HepG2 (cell line): ENCODE measurements around the gene CPXM1. TPM values are rescaled to one million over a fixed set of nuclear protein-coding genes. Genes with fewer than 3 reads are reported as not detected.

Source experiments
- ARNT2 ChIP-seq: sonication (generic); formaldehyde crosslinking; IDR thresholded peaks from 2 replicates; pipeline ENCODE4 v1.8.0; 2022; ENCODE audit warnings: mild to moderate bottlenecking, low read depth, missing genetic modification reagents, moderate library complexity
- ARNTL ChIP-seq: sonication (generic); formaldehyde crosslinking; IDR thresholded peaks from 2 replicates; pipeline ENCODE4 v1.4.0; 2020; ENCODE audit warnings: mild to moderate bottlenecking, missing genetic modification reagents
- GLI4 ChIP-seq: sonication (generic); formaldehyde crosslinking; IDR thresholded peaks from 2 replicates; pipeline ENCODE4 v1.5.1; 2020; ENCODE audit warnings: missing genetic modification reagents, mild to moderate bottlenecking, moderate library complexity, borderline replicate concordance
- PHF21A ChIP-seq: sonication (generic); formaldehyde crosslinking; IDR thresholded peaks from 2 replicates; pipeline ENCODE4 v1.5.0; 2020; ENCODE audit warnings: mild to moderate bottlenecking, missing genetic modification reagents
- TGIF2 ChIP-seq: IDR thresholded peaks from 2 replicates; pipeline ENCODE4 v1.6.1; 2016; ENCODE audit warnings: control low read depth, missing compliant biosample characterization
- XRCC5 ChIP-seq: fragments of 200-400 bp; formaldehyde crosslinking; optimal IDR thresholded peaks from 2 replicates; pipeline ENCODE3; 2017; ENCODE audit warnings: mild to moderate bottlenecking, low read length
- ZNF331 ChIP-seq: sonication (generic); formaldehyde crosslinking; IDR thresholded peaks from 2 replicates; pipeline ENCODE4 v1.4.0; 2020; ENCODE audit warnings: missing genetic modification reagents
- ZNF616 ChIP-seq: sonication (generic); formaldehyde crosslinking; IDR thresholded peaks from 2 replicates; pipeline ENCODE4 v1.5.0; 2020; ENCODE audit warnings: low read depth, mild to moderate bottlenecking, missing genetic modification reagents
- ZSCAN25 ChIP-seq: sonication (generic); formaldehyde crosslinking; IDR thresholded peaks from 2 replicates; pipeline ENCODE4 v1.8.0; 2022; ENCODE audit warnings: mild to moderate bottlenecking, missing genetic modification reagents
- polyA plus RNA-seq, 8 experiments: library from polyadenylated mRNA; depleted of rRNA in 3 of 8; stranded (reverse) in 7 of 8; unstranded in 1 of 8; fragments of >200 nt; fragmentation: Illumina TruSeq in 4 of 8; extraction: Trizol in 4 of 8; gene quantifications; 2 replicates each; pipeline versions ENCODE4 v1.2.1 to v1.2.3, GENCODE V29; 2011 to 2016; ENCODE audit warnings: low read depth in 4 of 8, missing spikeins in 1 of 8, mixed read lengths in 1 of 8; ENCODE audit not compliant: insufficient read depth in 1 of 8
- total RNA-seq, 5 experiments: library from RNA; depleted of rRNA; stranded (reverse); fragments of >200 nt; fragmentation: Illumina TruSeq; extraction: Trizol; gene quantifications; 2 replicates each; pipeline ENCODE4 v1.2.3, GENCODE V29; 2016; ENCODE audit warnings: low read depth in 1 of 5
- TF ChIP-seq, protein P1 (sequence below): sonication (generic); formaldehyde crosslinking; IDR thresholded peaks from one replicate; pipeline ENCODE4 v1.5.1; 2020; ENCODE audit warnings: mild to moderate bottlenecking, missing genetic modification reagents; ENCODE audit errors: not compliant biosample characterization
- TF ChIP-seq, protein P2 (sequence below): sonication (generic); formaldehyde crosslinking; conservative IDR thresholded peaks from 2 replicates; pipeline ENCODE4 v1.8.0; 2022; ENCODE audit warnings: mild to moderate bottlenecking, moderate library complexity, missing genetic modification reagents
- TF ChIP-seq, protein P3 (sequence below): IDR thresholded peaks from 2 replicates; pipeline ENCODE4 v1.6.1; 2016; ENCODE audit warnings: missing compliant biosample characterization, missing genetic modification reagents, borderline replicate concordance
- TF ChIP-seq, protein P4 (sequence below): sonication (generic); formaldehyde crosslinking; IDR thresholded peaks from 2 replicates; pipeline ENCODE4 v1.4.0; 2020; ENCODE audit warnings: mild to moderate bottlenecking, low read depth, missing genetic modification reagents
- TF ChIP-seq, protein P5 (sequence below): fragments of 450-650 bp; IDR thresholded peaks from 2 replicates; pipeline ENCODE4 v1.6.1; 2016

The CPXM1 gene
- total and polyA plus RNA-seq, 2 of the 13 experiments (the other 11 are each of a cell fraction or from before 2014, with no cell fraction given): 0.07 TPM; not detected in 1

DNA sequence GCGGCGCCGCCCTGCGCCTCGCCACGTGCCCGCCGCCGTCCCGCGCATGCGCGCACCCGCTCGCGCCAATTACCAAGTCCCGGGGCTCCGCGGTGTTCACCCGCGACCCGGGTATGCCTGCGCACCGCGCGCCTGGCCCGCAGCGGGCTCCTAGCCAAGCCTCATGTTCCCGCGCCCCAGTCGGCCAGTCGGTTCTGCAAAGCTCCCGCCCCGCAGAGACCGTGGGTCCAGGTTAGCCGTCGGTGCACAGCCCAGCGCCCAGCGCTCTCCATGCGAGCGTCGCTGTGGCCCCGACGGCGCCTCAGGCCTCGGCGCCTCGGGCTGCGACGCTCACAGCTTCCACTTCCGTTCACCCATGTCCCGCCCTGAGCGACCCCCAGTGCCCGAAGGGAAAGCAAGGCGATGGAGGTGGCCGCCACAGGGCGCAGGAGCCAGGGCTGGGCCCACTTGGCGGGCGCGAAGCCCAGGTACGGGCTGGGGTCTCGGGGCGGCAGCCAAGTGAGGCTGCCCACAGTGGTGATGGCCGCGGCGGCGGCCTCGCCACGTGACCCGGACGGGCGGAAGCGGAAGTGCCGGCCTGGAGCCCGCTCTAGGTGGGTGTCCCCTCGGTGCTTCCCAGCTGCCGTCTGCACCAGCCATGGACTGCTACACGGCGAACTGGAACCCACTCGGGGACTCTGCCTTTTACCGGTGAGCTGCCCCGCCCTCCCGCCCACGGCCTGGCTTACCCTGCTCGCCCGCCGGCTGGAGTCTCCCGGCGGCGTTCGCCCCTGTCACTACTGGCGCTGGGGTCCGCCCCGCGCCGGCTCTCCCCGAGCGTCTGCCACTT, 39.9 kb upstream of the CPXM1 start, which contains the start of the genes PCED1A and VPS16 (continued):
- TF ChIP-seq, protein P1, sequence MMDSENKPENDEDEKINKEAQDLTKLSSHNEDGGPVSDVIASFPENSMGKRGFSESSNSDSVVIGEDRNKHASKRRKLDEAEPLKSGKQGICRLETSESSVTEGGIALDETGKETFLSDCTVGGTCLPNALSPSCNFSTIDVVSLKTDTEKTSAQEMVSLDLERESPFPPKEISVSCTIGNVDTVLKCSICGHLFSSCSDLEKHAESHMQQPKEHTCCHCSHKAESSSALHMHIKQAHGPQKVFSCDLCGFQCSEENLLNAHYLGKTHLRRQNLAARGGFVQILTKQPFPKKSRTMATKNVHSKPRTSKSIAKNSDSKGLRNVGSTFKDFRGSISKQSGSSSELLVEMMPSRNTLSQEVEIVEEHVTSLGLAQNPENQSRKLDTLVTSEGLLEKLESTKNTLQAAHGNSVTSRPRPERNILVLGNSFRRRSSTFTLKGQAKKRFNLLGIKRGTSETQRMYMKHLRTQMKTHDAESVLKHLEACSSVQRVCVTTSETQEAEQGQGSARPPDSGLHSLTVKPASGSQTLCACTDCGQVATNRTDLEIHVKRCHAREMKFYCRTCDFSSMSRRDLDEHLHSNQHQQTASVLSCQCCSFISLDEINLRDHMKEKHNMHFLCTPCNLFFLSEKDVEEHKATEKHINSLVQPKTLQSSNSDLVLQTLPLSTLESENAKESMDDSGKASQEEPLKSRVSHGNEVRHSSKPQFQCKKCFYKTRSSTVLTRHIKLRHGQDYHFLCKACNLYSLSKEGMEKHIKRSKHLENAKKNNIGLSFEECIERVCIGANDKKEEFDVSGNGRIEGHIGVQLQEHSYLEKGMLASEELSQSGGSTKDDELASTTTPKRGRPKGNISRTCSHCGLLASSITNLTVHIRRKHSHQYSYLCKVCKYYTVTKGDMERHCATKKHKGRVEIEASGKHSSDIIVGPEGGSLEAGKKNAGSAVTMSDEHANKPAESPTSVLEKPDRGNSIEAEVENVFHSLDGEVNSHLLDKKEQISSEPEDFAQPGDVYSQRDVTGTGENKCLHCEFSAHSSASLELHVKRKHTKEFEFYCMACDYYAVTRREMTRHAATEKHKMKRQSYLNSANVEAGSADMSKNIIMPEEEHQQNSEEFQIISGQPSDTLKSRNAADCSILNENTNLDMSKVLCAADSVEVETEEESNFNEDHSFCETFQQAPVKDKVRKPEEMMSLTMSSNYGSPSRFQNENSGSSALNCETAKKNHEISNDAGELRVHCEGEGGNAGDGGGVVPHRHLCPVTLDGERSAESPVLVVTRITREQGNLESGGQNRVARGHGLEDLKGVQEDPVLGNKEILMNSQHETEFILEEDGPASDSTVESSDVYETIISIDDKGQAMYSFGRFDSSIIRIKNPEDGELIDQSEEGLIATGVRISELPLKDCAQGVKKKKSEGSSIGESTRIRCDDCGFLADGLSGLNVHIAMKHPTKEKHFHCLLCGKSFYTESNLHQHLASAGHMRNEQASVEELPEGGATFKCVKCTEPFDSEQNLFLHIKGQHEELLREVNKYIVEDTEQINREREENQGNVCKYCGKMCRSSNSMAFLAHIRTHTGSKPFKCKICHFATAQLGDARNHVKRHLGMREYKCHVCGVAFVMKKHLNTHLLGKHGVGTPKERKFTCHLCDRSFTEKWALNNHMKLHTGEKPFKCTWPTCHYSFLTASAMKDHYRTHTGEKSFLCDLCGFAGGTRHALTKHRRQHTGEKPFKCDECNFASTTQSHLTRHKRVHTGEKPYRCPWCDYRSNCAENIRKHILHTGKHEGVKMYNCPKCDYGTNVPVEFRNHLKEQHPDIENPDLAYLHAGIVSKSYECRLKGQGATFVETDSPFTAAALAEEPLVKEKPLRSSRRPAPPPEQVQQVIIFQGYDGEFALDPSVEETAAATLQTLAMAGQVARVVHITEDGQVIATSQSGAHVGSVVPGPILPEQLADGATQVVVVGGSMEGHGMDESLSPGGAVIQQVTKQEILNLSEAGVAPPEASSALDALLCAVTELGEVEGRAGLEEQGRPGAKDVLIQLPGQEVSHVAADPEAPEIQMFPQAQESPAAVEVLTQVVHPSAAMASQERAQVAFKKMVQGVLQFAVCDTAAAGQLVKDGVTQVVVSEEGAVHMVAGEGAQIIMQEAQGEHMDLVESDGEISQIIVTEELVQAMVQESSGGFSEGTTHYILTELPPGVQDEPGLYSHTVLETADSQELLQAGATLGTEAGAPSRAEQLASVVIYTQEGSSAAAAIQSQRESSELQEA (CRISPR knock-in tag): peak; percentile 98
- TF ChIP-seq GLI4 (CRISPR knock-in tag): peak; percentile 95; the same call in 1 of the 2 replicates
- peak; percentile 89 for TF ChIP-seq ZNF331
- TF ChIP-seq, protein P2, sequence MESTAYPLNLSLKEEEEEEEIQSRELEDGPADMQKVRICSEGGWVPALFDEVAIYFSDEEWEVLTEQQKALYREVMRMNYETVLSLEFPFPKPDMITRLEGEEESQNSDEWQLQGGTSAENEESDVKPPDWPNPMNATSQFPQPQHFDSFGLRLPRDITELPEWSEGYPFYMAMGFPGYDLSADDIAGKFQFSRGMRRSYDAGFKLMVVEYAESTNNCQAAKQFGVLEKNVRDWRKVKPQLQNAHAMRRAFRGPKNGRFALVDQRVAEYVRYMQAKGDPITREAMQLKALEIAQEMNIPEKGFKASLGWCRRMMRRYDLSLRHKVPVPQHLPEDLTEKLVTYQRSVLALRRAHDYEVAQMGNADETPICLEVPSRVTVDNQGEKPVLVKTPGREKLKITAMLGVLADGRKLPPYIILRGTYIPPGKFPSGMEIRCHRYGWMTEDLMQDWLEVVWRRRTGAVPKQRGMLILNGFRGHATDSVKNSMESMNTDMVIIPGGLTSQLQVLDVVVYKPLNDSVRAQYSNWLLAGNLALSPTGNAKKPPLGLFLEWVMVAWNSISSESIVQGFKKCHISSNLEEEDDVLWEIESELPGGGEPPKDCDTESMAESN (CRISPR knock-in tag): peak; percentile 97
- TF ChIP-seq ZSCAN25: peak; percentile 76
- no peak; the same call in none of the 2 replicates for TF ChIP-seq PHF21A (CRISPR knock-in tag)
- TF ChIP-seq, protein P3, sequence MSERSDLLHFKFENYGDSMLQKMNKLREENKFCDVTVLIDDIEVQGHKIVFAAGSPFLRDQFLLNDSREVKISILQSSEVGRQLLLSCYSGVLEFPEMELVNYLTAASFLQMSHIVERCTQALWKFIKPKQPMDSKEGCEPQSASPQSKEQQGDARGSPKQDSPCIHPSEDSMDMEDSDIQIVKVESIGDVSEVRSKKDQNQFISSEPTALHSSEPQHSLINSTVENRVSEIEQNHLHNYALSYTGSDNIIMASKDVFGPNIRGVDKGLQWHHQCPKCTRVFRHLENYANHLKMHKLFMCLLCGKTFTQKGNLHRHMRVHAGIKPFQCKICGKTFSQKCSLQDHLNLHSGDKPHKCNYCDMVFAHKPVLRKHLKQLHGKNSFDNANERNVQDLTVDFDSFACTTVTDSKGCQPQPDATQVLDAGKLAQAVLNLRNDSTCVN: peak; percentile 75; the same call in 1 of the 2 replicates
- TF ChIP-seq, protein P4, sequence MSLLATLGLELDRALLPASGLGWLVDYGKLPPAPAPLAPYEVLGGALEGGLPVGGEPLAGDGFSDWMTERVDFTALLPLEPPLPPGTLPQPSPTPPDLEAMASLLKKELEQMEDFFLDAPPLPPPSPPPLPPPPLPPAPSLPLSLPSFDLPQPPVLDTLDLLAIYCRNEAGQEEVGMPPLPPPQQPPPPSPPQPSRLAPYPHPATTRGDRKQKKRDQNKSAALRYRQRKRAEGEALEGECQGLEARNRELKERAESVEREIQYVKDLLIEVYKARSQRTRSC: peak; percentile 51; the same call in 1 of the 2 replicates
- TF ChIP-seq, protein P5, sequence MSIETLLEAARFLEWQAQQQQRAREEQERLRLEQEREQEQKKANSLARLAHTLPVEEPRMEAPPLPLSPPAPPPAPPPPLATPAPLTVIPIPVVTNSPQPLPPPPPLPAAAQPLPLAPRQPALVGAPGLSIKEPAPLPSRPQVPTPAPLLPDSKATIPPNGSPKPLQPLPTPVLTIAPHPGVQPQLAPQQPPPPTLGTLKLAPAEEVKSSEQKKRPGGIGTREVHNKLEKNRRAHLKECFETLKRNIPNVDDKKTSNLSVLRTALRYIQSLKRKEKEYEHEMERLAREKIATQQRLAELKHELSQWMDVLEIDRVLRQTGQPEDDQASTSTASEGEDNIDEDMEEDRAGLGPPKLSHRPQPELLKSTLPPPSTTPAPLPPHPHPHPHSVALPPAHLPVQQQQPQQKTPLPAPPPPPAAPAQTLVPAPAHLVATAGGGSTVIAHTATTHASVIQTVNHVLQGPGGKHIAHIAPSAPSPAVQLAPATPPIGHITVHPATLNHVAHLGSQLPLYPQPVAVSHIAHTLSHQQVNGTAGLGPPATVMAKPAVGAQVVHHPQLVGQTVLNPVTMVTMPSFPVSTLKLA: peak; percentile 61
- TF ChIP-seq TGIF2 (CRISPR knock-in tag): peak; percentile 94
- no peak for TF ChIP-seq XRCC5
- peak; percentile 93 for TF ChIP-seq ARNTL
- TF ChIP-seq ARNT2 (CRISPR knock-in tag): peak; percentile 96; the same call in 1 of the 2 replicates
- peak; percentile 84 for TF ChIP-seq ZNF616 (CRISPR knock-in tag)
